Upper lobe of left lung (tissue), 4 donors: ENCODE results near the gene SLC25A27.

ENCODE experiments used
- CTCF ChIP-seq, 6 experiments: fragments of 450-650 bp in 4 of 6; fragments of 200-600 bp in 2 of 6; sonication (generic) in 2 of 6; IDR thresholded peaks; one replicate each; pipeline ENCODE4 v1.5.1; 2016 to 2019; ENCODE audit warnings: antibody characterized with exemption in 6 of 6
- POLR2A ChIP-seq, 4 donors: fragments of 450-650 bp; IDR thresholded peaks; one replicate each; pipeline ENCODE4 v1.5.1; 2016 to 2017; ENCODE audit warnings: antibody characterized with exemption in 4 of 4, mild to moderate bottlenecking in 2 of 4

- TF ChIP-seq POLR2A (IDR thresholded peaks at IDR 0.05) (no peak), CTCF (IDR thresholded peaks at IDR 0.05) (no peak)
These were observed 14.8 kb upstream of the SLC25A27 start for GRCh38 chr6:46637933-46638332.
